GM19468 (cell line): Measurements from ENCODE around the gene SLC46A1.
"Not testable (repeated sequence)": the region's sequence is repeated elsewhere in the genome, so short reads cannot be mapped to it uniquely, and the experiment has no call there.

Source experiments
- ATAC-seq: cut with Tn5 transposase; IDR thresholded peaks from one replicate; pipeline ENCODE4 v1.9.1; 2021; ENCODE audit warnings: mild to moderate bottlenecking, moderate library complexity, moderate number of reproducible peaks; ENCODE audit not compliant: unreplicated experiment; ENCODE audit errors: extremely low read depth

The SLC46A1 gene

GRCh38 chr17:28405632-28406472 is at the start of gene SLC46A1:
Gene SLC46A1 (minus strand): TSS chr17:28406212. CDS start chr17:28406114, 98 bp downstream.
- no peak for ATAC-seq

DNA sequence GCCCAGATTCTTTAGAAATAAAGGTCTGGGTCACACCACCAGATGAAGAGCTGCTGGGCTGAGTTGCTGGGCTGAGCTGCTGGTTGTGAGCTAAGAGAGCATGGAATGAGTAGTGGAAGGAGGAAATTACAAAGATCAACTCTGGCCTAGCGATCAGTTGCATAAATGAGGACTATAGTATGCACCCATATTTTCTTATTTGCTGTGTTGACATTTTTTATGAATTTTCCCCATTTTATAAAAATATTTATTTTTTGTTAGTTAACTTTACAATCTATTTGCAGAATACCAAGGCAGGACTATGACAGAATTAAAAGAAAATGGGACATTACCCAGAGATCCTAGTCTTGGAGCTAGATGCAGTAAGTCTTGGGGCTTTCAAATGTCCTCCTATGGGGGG is 43.8 kb upstream of the SLC46A1 start:
- ATAC-seq = no peak

DNA sequence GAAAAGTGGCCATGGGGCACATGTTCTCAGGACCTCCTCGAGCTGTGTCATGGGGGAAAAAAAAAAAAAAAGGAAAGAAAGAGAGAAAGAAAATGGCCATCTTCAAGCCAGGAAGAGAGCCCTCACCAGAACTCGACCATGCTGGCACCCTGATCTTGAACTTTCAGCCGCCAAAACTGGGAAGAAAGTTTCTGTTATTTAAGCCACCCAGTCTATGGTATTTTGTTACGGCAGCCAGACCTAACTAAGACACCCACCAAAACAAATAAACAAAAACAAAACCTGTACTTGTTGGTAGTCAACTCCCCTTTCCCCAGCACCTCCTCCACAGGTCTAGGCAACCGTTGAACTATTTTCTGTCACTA is 41.4 kb upstream of the SLC46A1 start:
- ATAC-seq = no peak

DNA sequence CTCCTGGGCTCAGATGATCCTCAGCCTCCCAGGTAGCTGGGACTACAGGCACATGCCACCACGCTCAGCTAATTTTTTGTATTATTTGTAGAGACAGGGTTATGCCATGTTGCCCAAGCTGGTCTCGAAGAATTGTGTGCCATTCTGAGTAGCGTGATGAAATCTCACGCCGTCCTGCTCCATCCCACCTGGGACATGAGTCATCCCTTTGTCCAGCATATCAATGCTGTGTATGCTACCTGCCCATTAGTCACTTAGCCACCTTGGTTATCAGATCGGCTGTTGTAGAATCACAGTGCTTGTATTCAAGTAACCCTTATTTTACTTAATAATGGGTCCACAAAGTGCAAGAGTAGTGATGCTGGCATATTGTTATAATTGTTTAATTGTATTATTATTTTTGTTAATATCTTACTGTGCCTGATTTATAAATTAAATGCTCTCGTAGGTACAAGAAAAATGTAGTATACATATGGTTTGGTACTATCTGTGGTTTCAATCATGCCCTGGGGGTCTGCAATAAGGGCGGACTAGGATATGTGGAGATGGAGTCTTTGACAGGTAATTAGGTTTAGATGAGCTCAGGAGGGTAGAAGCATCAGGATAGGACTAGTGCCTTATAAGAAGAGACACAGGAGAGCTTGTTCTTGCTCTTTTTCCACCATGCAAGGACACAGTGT is 40.8 kb upstream of the SLC46A1 start:
- ATAC-seq = no peak

- ATAC-seq = no peak
Measured at GRCh38 chr17:28443901-28444638, 38.1 kb upstream of the SLC46A1 start.

DNA sequence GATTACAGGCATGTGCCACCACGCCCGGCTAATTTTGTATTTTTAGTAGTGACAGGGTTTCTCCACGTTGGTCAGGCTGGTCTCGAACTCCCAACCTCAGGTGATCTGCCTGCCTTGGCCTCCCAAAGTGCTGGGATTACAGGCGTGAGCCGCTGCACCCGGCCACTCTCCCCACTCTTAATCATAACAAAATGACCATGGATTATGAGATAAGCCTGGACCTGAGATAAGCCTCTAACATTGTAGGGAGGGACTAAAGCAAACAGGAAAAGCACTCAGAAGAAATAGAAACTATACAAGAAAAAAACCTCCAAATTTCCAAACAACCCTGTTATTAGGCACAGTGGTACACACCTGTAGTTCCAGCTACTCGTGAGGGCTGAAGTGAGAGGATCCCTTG is 28.3 kb upstream of the SLC46A1 start:
- not testable (repeated sequence) for ATAC-seq

DNA sequence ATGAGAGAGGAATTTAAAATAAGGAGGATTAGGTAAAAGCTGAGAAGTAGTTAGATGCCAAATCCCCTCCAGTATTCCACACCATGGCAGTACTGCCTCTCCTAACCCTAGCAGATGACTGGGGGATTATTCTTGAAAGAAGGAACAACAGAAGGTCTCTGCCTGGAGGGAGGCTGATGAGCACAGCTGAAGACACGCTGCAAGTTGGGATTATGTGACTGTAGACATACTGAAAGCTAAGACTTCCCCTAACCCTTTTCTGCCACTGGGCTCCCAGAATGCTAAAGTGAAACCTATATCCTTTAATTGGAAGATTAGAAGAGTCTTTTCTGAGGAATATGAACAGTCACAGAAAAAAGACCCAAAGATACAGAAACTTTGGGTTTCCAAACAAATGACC is 27.7 kb upstream of the SLC46A1 start:
- ATAC-seq = no peak

DNA sequence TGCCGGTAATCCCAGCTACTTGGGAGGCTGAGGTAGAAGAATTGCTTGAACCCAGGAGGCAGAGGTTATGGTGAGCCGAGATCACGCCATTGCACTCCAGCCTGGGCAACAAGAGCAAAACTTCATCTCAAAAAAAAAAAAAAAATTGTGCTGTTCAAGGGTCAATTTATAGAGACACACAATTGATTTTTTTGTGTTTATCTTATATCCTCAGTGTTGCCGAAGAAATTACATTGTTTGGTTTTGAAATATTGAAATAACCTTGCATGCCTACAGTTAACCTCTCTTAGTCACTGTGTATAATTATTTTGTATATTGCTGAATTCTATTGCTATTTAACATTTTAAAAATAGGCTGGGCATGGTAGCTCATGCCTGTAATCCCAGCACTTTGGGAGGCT is 22.0 kb upstream of the SLC46A1 start:
- not testable (repeated sequence) for ATAC-seq

DNA sequence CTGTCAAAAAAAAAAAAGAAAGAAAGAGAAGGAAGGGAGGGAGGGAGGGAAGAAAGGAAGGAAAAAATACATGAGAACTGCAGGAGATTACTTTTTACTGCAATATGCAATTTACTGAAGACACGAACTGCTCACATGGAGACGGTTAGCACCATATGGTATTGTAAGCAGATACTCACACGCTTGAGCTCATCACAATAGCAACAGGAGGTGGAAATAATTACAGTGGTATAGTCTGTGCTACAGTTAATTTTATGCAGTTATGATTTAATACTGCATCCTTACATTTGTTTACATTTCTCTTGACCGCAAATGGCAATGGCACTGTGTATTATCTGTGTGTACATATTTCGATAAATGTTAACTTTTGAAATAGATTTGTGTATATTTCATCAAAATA is 21.4 kb upstream of the SLC46A1 start:
- no peak for ATAC-seq

GRCh38 chr17:28426081-28426519 is 20.1 kb upstream of the SLC46A1 start:
- no peak for ATAC-seq

GRCh38 chr17:28425206-28425605 is 19.2 kb upstream of the SLC46A1 start:
- ATAC-seq = no peak

DNA sequence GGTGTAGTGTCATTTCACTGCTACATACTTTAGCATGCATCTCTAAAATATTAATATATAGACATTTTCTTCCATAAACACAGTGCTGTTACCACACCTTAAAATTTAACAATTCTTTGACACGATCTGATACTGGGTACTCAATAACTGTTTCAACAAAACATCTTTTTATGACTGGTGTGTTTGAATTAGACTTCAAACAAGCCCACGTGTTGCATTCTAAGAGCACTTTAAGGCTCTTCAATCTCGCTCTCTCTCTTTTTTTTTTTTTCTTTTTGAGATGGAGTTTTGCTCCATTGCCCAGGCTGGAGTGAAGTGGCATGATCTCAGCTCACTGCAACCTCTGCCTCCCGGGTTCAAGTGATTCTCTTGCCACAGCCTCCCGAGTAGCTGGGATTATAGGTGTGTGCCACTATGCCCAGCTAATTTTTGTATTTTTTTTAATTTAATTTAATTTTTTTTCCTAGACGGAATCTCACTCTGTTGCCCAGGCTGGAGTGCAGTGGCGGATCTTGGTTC is 15.8 kb upstream of the SLC46A1 start:
- no peak for ATAC-seq

DNA sequence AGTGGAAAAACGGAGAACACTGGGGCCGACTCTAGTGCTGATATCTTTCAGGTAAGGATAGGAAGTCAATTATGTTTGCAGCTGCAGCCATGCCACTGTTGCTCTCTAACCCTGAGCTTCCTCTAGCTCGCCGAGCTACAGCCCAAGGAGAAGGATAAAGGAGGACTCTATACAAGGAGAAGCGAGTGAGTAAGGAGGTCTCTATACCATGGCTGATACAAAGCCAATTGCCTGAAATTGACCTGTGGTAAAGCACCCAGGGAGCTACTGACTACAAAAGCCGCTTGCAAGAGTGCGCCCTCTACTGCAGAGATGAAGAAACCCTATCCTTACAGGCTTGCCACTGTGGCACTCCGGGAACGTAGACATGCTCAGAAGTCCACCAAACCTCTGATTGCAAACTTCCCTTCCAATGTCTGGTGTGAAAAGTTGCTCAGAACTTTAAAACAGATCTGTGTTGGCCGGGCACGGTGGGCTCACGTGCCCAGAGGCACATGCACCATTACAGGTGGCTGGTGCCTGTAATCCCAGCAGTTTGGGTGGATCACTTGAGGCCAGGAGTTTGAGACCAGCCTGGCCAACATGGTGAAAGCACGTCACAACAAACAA is 10.8 kb upstream of the SLC46A1 start:
- ATAC-seq = no peak

DNA sequence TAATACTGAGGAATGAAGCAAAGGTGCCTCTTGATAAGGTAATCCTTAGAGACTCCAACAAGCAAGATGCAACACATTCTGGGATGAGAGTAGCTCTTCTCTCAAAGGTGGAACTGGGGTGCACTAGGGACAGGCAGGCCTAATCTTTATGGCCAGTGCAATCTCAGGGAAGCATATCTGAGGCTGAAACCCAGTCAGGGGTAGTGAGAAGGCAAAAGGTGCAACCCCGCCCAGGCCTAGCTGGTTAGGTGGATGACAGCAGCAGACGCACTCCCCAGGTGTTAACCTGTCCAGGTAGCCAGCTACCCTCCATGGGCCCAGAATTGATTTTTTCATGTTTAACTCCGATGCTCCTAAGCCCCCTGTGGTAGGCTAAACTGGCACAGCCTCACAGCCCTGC is 9.9 kb upstream of the SLC46A1 start:
- no peak for ATAC-seq

DNA sequence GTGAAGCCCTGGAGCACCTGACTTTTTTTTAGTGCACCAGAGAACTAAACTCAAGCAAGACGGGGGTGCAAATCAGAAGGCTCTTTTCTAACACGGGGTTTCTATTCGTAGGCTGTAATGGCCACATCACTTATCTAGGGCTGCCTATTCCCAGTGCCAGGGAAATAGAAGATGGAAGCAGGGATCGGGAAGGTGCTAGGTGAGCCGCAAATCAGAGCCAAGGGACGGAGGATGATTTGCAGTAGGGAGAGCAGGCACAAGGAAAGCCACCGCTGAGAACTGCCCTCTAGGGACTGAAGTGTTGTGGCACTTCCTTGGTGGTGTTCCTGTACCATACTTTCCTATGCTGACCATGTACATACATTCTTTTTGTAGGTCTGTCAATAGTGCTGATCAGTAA is 7.8 kb upstream of the SLC46A1 start:
- ATAC-seq = no peak

- ATAC-seq = no peak
Measured at GRCh38 chr17:28412099-28412498, 6.1 kb upstream of the SLC46A1 start.

DNA sequence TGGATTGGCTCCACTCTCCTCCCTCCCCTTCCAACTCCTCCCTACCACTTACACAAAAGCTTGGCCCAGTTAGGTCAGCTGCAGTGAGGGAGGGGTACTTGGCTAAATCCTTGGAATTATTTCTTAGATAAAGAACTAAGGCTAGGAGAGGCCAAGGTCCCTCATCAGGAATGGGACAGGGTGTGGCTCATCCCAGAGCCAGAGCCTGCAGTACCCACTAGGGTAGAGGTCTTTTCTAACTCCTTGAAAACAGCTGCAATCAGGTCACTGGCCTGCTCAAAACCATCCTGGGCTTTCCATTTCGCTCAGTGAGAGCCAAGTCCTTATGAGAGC is 1.9 kb upstream of the SLC46A1 start:
- no peak for ATAC-seq

DNA sequence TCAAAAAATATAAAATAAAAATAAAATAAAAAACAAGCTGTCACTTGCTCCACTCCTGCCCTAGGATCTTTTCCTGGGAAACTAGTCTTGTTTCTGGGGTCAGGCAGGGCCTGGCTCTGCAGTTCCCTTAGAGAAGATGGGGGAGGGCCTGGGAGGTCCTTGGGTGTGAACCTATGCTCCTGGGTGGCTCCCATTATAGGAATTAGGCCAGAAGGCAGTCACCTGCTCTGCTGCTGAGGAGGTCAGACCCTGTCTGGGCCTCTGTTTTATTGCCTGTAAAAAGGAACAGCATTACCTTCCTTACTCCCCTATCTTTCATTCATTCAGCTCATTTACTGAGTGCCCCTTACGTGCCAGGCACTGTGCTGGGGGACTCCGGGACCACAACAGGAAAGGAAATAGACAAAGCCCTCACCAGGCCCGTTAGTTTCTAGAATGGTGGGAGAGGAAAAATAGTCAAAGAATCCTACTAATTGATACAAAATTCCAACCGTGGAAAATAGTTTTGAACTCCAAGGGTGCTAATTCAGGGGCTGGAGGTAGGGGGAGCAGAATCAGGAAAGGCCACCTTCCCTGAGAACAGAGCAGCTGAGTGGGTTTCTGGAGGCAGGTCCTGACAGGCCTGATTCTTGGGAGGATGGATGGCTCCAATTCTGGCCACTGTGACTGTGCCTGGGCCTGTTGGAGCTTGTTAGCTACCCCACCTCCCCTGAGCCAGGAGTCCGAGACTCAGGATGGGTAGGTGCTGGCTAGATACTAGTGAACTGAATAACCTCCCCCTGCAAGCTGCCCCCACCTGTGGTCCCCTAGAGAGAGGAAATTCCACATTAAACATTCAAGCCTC is 1.3 kb upstream of the SLC46A1 start:
- ATAC-seq = no peak

GRCh38 chr17:28406473-28406814 is 432 bp upstream of the SLC46A1 start:
- ATAC-seq = no peak
